WERI-Rb-1 (cell line): ENCODE data around the gene SMC5.

Experiments
- DNase-seq: peaks from one replicate; pipeline ENCODE4 v3.0.0-alpha.2; 2020
- H3K27ac ChIP-seq: fragments of 250-450 bp; sonication (Bioruptor Pico); 2 replicates; pipeline ENCODE4 v1.5.1; 2020; ENCODE audit warnings: mild to moderate bottlenecking, moderate library complexity
- H3K27me3 ChIP-seq: fragments of 250-450 bp; sonication (Bioruptor Pico); 2 replicates; pipeline ENCODE4 v1.5.1; 2021; ENCODE audit warnings: mild to moderate bottlenecking, low read depth, moderate library complexity; ENCODE audit not compliant: insufficient read depth, severe bottlenecking
- H3K36me3 ChIP-seq: fragments of 250-450 bp; sonication (Bioruptor Pico); 2 replicates; pipeline ENCODE4 v1.5.1; 2020; ENCODE audit warnings: mild to moderate bottlenecking, moderate library complexity
- H3K4me3 ChIP-seq: 2 replicates; pipeline ENCODE4 v1.5.1; 2011; ENCODE audit warnings: low read depth, mild to moderate bottlenecking, control low read depth, low read length
- H3K9me3 ChIP-seq: fragments of 250-450 bp; sonication (Bioruptor Pico); 2 replicates; pipeline ENCODE4 v1.5.1; 2021; ENCODE audit warnings: mild to moderate bottlenecking, moderate library complexity; ENCODE audit not compliant: severe bottlenecking
- TF ChIP-seq, protein P1 (sequence below): IDR thresholded peaks from 2 replicates; pipeline ENCODE4 v1.5.1; 2011; ENCODE audit warnings: low read depth, mild to moderate bottlenecking, control low read depth, inconsistent platforms, low read length

Gene SMC5

DNA sequence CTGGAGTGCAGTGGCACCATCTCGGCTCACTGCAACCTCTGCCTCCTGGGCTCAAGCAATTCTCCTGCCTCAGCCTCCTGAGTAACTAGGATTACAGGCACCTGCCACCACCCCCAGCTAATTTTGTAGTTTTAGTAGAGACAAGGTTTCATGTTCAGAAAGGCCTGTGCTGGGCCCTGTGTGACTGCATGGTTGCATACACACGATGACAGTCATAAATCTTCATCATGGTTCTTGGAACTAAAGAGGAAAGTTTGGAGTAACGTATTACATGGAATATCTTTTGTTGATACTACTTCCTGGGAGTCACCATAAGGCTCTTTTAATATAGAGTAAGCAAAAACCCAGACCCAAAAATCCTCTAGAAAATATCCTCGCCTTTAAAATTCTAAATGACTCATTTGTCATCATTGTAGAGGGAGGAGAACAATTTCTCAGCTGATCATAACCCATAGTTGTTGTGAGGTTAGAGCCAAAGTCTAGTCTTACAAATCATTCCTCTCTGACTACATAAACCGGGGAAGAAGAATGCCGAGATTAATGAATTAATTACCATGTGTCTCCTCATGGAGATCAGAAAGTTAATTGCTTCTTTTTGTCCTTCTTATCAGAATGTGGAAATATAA, 108.6 kb downstream of the SMC5 start:
- TF ChIP-seq, protein P1, sequence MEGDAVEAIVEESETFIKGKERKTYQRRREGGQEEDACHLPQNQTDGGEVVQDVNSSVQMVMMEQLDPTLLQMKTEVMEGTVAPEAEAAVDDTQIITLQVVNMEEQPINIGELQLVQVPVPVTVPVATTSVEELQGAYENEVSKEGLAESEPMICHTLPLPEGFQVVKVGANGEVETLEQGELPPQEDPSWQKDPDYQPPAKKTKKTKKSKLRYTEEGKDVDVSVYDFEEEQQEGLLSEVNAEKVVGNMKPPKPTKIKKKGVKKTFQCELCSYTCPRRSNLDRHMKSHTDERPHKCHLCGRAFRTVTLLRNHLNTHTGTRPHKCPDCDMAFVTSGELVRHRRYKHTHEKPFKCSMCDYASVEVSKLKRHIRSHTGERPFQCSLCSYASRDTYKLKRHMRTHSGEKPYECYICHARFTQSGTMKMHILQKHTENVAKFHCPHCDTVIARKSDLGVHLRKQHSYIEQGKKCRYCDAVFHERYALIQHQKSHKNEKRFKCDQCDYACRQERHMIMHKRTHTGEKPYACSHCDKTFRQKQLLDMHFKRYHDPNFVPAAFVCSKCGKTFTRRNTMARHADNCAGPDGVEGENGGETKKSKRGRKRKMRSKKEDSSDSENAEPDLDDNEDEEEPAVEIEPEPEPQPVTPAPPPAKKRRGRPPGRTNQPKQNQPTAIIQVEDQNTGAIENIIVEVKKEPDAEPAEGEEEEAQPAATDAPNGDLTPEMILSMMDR, result no peak
- DNase-seq, result no peak

DNA sequence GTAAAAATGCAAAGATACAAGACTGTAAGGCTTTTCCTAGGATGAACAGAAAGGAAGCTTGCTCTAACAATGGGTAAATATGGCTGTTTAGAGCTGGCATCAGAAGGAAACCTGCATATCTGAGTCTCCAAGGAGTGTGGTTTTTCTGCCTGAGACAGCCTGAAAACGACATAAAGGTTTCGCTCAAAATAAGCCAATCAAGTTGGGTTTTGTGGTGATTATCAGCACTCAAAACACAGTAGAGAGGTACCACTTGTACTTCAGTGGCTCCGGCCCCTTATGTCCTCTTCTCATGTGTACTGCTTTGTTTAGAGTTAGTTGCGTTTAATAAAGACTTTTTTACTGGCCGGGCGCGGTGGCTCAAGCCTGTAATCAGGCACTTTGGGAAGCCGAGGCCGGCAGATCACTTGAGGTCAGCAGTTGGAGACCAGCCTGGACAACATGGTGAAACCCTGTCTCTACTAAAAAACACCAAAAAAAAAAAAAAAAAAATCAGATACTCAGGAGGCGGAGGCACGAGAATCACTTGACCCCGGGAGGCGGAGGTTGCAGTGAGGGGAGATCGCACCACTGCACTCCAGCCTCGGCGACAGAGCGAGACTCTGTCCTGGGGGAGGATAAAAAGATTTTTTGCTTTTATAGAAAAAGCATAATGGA, 116.3 kb downstream of the SMC5 start:
- Histone ChIP-seq H3K36me3 (no peaks in the 10 kb centered on the region), H3K27ac (no peak overlapping the region), H3K9me3 (no peaks in the 10 kb centered on the region), H3K27me3 (no peaks in the 10 kb centered on the region), H3K4me3 (no peak overlapping the region)
- no peak for DNase-seq
- TF ChIP-seq, protein P1, result no peak

More for the DNA sequence above, 108.6 kb downstream of the SMC5 start:
- H3K4me3 ChIP-seq, result no peak overlapping the region
- H3K27me3 ChIP-seq, result no peaks in the 10 kb centered on the region
- H3K9me3 ChIP-seq, result no peaks in the 10 kb centered on the region
- no peak overlapping the region for H3K27ac ChIP-seq
- H3K36me3 ChIP-seq, result no peaks in the 10 kb centered on the region

DNA sequence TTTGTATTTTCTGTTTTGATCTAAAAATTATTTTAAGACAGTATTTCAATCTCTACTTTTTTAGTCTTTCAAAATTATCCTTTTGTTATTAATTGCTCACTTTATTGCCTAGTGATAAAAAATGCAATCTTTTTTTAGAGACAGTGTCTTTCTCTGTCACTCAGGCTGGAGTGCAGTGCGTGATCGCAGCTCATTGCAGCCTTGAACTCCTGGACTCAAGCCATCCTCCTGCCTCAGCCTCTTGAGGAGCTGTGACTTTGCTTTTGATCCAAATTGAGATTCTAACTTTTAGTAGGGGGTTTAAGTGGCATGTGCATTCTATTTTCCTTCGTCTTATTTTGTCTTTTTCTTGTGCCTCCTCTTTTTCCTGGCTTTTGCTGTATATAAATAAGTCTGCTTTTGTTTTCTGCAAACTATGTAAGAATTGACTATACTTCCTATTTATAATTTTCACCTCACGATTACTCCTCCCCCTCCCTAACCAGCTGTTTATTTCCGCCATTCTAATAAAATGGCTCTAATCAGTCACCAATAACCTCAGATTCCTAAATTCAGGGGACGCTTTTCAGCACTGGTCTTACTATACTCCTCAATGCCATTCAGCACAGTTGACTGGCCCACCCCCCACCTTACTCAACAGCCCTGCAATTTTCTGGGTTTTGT, 123.4 kb downstream of the SMC5 start:
- DNase-seq, result no peak
- TF ChIP-seq, protein P1, result no peak
- H3K4me3 ChIP-seq, result no peak overlapping the region
- H3K9me3 ChIP-seq, result no peaks in the 10 kb centered on the region
- H3K36me3 ChIP-seq, result no peaks in the 10 kb centered on the region
- H3K27ac ChIP-seq, result no peak overlapping the region
- no peaks in the 10 kb centered on the region for H3K27me3 ChIP-seq

DNA sequence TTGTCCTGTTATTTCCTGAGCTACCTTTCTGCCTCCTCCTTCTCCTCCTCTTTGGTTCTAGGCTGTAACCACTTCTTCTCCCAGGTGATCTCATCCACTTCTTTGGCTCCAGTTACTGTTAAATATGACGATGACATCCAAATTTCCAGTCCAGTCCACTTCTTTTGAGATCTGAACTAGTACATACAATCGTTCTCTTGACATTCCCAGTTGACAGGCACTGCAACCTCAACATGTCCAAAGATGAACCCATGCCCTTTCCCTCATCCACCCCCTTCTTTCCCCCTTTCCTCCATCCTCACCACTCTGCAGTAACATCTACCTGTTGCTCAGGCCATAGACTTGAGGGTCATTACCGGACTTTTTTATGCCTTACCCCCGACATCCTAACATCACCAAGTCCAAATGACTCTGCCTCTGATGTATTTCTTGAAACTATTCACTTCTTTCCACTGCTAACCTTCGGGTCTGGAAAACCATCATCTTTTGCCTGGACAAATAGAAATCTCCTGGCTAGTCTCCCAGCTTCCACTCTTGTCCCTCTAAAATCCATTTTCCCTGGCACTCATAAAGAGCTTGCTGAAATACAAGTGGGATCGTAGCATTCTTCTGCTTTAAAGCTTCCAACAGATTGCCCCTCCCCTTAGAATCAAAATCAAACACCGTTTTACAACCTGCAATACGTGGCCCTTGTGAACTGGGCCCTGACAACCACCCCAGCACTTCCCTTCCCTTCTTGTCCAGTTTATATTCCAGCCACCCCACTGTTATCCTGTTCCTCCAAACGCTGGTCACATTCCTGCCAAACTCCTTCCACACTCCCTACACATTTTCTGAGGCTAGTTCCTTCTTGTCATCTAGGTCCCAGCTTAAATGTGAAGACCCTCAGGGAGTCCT, 124.2 kb downstream of the SMC5 start:
- no peak overlapping the region for H3K27ac ChIP-seq
- no peaks in the 10 kb centered on the region for H3K9me3 ChIP-seq
- no peaks in the 10 kb centered on the region for H3K36me3 ChIP-seq
- TF ChIP-seq, protein P1, result no peak
- DNase-seq, result no peak
- no peak overlapping the region for H3K4me3 ChIP-seq
- H3K27me3 ChIP-seq, result no peaks in the 10 kb centered on the region

DNA sequence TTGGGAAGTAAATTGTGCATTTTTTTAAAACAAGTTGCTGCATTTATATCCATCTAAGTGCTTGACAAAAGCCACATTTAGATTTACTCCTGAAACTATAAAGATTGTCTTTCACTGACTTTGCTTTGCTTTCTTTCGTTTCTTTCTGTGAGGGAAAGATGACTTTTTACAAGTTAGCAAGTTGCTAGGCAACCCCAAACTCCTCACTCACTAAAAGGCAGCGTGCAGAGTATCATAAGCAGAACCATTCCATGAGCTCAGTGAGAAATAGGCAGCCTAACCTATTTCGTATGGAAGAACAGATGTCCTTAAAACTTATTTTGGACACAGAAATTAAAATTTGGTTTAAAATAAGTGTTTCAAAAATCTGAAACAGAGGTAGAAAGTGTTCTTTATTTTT, 126.6 kb downstream of the SMC5 start:
- Histone ChIP-seq H3K36me3 (no peaks in the 10 kb centered on the region), H3K4me3 (no peak overlapping the region), H3K9me3 (no peaks in the 10 kb centered on the region), H3K27ac (no peak overlapping the region), H3K27me3 (no peaks in the 10 kb centered on the region)
- no peak for DNase-seq
- TF ChIP-seq, protein P1, result no peak
